Testis (tissue), 3 donors: ENCODE results near the gene PI4KB. TPM values are rescaled to one million over a fixed set of nuclear protein-coding genes. Genes with fewer than 3 reads are reported as not detected.

ENCODE experiments used
- DNase-seq: peaks from one replicate; pipeline ENCODE4 v3.0.0-alpha.2; 2019
- H3K27ac ChIP-seq, 2 donors: fragments of 200-600 bp; sonication (generic); one replicate each; pipeline ENCODE4 v1.5.1; 2019
- H3K27me3 ChIP-seq: fragments of 200-600 bp; sonication (generic); one replicate; pipeline ENCODE4 v1.5.1; 2019
- H3K36me3 ChIP-seq: fragments of 200-600 bp; sonication (generic); one replicate; pipeline ENCODE4 v1.5.1; 2017; ENCODE audit warnings: low read depth; ENCODE audit errors: missing control alignments
- H3K4me1 ChIP-seq: fragments of 200-600 bp; sonication (generic); one replicate; pipeline ENCODE4 v1.5.1; 2019
- H3K4me3 ChIP-seq, 2 donors: fragments of 200-600 bp; sonication (generic); one replicate each; pipeline ENCODE4 v1.5.1; 2017 to 2019
- H3K9me3 ChIP-seq: fragments of 200-600 bp; sonication (generic); one replicate; pipeline ENCODE4 v1.5.1; 2017
- CTCF ChIP-seq, 3 experiments: fragments of 450-650 bp in 2 of 3; fragments of 200-600 bp in 1 of 3; sonication (generic) in 1 of 3; IDR thresholded peaks; one replicate each; pipeline ENCODE4 v1.5.1; 2016 to 2019; ENCODE audit warnings: antibody characterized with exemption in 3 of 3, mild to moderate bottlenecking in 2 of 3, moderate library complexity in 1 of 3
- POLR2A ChIP-seq: fragments of 450-650 bp; IDR thresholded peaks from one replicate; pipeline ENCODE4 v1.6.1; 2017; ENCODE audit warnings: antibody characterized with exemption, mild to moderate bottlenecking, moderate library complexity
- WGBS, 2 donors: methylation state at CpG; one replicate each; pipeline ENCODE4 v1.1.5; 2018; 5-methylcytosine and 5-hydroxymethylcytosine counted together
- intact Hi-C: fragments of 100-400 bp; cut with DNase I; formaldehyde crosslinking; loops from one replicate; pipeline ENCODE4 v1.15.1; 2023; ENCODE audit warnings: low total_unique reads
- polyA plus RNA-seq: library from polyadenylated mRNA; stranded (reverse); fragments of 350-450 nt; fragmentation: Illumina TruSeq; extraction: RNeasy Lipid Tissue Mini Kit (QIAGEN cat#74804); gene quantifications from one replicate; pipeline ENCODE4 v1.2.3, GENCODE V29; 2014; ENCODE audit warnings: low read depth, low replicate concordance; ENCODE audit not compliant: insufficient read depth
- total RNA-seq, 2 donors: library from RNA; depleted of rRNA; stranded (reverse); fragments of >200 nt; gene quantifications; one replicate each; pipeline ENCODE4 v1.2.3, GENCODE V29; 2016

The PI4KB gene
- total and polyA plus RNA-seq, 3 donors from 2014 or later, result 86.8 to 103 (median 87.9) TPM

- H3K9me3 ChIP-seq, result no peaks in the 10 kb centered on the region
- intact Hi-C loops, result loop anchor here (5.0 kb wide), 1 partner anchor 154 kb away; the partner anchor contains the start of gene VPS72
- H3K36me3 ChIP-seq, result no peaks in the 10 kb centered on the region
- peak overlapping the region; percentile 81 to 90 for H3K27ac ChIP-seq
- TF ChIP-seq POLR2A (no peak), CTCF (IDR thresholded peaks at IDR 0.05) (no peak)
- H3K4me1 ChIP-seq, result peaks cover 15% of the 10 kb centered on the region
- no peak for DNase-seq
- WGBS, 2 donors, result 24 to 40% methylated on average over 7 of the region's 7 CpGs
- H3K4me3 ChIP-seq, result peak overlapping the region; percentile 58 to 73
- H3K27me3 ChIP-seq, result no peaks in the 10 kb centered on the region
Observed at GRCh38 chr1:151346082-151346768, 19.0 kb upstream of the PI4KB start.

DNA sequence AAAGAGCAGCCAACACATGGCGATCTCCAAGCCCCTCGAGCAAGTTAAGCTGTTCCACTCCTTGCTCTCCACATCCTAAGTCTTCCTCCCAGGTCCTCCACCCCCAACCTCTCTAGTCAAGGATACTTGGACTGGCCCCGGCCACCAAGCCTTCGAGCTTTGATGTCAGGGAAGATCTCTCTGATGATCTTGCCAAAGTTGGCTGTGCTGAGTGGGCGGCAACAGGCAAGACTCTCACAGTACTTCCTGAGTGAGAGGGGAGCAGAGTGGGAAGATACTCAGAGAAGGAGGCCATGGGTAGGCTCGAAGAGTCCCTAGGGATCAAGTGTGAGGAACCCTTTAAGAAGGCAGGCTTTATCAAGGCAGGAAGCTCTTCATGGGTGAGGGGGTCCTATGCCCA, 17.1 kb upstream of the PI4KB start:
- no peak for TF ChIP-seq POLR2A
- TF ChIP-seq CTCF (IDR thresholded peaks at IDR 0.05), result no peak
- no peak for DNase-seq
- Histone ChIP-seq H3K27ac (no peak overlapping the region), H3K27me3 (no peaks in the 10 kb centered on the region), H3K4me1 (peaks cover 15% of the 10 kb centered on the region), H3K9me3 (no peaks in the 10 kb centered on the region), H3K36me3 (no peaks in the 10 kb centered on the region), H3K4me3 (no peak overlapping the region)
- 79 to 87% methylated on average over 6 of the region's 6 CpGs for WGBS, 2 donors
- intact Hi-C loops, result no loop called here

DNA sequence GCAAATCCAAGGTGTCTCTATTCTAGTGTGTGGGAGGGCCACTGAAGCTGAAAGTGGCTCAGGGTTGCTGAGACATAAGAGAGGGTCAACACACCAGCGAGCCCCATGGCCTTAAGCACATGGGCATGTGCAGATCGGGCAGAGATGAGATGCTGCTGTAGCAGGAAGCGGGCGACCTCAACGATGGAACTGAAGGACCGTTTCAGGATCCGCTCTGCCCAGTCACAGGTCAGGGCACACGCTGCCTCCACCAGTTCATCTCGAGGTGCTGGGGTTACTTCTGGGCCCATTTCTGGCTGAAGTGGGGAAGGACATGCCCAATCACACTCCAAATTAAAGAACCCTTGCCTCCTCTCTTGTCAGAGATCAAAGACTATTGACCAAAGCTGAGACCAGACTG, 16.4 kb upstream of the PI4KB start:
- H3K36me3 ChIP-seq, result no peaks in the 10 kb centered on the region
- no peak overlapping the region for H3K4me3 ChIP-seq
- peaks cover 15% of the 10 kb centered on the region for H3K4me1 ChIP-seq
- no peak for TF ChIP-seq CTCF (IDR thresholded peaks at IDR 0.05)
- TF ChIP-seq POLR2A, result no peak
- DNase-seq, result no peak
- no peaks in the 10 kb centered on the region for H3K27me3 ChIP-seq
- intact Hi-C loops, result no loop called here
- H3K27ac ChIP-seq, result no peak overlapping the region
- WGBS, 2 donors, result 76 to 79% methylated on average over 8 to 9 of the region's 9 CpGs
- no peaks in the 10 kb centered on the region for H3K9me3 ChIP-seq

- Histone ChIP-seq H3K27me3 (no peaks in the 10 kb centered on the region), H3K9me3 (no peaks in the 10 kb centered on the region), H3K27ac (no peak overlapping the region), H3K4me3 (no peak overlapping the region), H3K4me1 (peaks cover 12% of the 10 kb centered on the region), H3K36me3 (no peaks in the 10 kb centered on the region)
- WGBS, 2 donors, result 78 to 89% methylated on average over 6 of the region's 6 CpGs
- intact Hi-C loops, result no loop called here
- no peak for TF ChIP-seq POLR2A
- no peak for TF ChIP-seq CTCF (IDR thresholded peaks at IDR 0.05)
- no peak for DNase-seq
Observed at GRCh38 chr1:151342569-151342968, 15.4 kb upstream of the PI4KB start.

- Histone ChIP-seq H3K27ac (no peak overlapping the region), H3K9me3 (no peaks in the 10 kb centered on the region), H3K36me3 (no peaks in the 10 kb centered on the region), H3K4me1 (peaks cover 11% of the 10 kb centered on the region), H3K4me3 (no peak overlapping the region), H3K27me3 (no peaks in the 10 kb centered on the region)
- TF ChIP-seq CTCF (IDR thresholded peaks at IDR 0.05), result no peak
- no peak for TF ChIP-seq POLR2A
- intact Hi-C loops, result no loop called here
- no peak for DNase-seq
- 79 to 80% methylated on average over 2 of the region's 2 CpGs for WGBS, 2 donors
Observed at GRCh38 chr1:151342021-151342420, 14.8 kb upstream of the PI4KB start.
